ENCODE measurements around the gene TREX2. TPM values are rescaled to one million over a fixed set of nuclear protein-coding genes. Genes with fewer than 3 reads are reported as not detected.

TREX2 gene
- total RNA-seq, 2 donors from 2014 or later = 0.94 TPM; not detected in 1

DNA sequence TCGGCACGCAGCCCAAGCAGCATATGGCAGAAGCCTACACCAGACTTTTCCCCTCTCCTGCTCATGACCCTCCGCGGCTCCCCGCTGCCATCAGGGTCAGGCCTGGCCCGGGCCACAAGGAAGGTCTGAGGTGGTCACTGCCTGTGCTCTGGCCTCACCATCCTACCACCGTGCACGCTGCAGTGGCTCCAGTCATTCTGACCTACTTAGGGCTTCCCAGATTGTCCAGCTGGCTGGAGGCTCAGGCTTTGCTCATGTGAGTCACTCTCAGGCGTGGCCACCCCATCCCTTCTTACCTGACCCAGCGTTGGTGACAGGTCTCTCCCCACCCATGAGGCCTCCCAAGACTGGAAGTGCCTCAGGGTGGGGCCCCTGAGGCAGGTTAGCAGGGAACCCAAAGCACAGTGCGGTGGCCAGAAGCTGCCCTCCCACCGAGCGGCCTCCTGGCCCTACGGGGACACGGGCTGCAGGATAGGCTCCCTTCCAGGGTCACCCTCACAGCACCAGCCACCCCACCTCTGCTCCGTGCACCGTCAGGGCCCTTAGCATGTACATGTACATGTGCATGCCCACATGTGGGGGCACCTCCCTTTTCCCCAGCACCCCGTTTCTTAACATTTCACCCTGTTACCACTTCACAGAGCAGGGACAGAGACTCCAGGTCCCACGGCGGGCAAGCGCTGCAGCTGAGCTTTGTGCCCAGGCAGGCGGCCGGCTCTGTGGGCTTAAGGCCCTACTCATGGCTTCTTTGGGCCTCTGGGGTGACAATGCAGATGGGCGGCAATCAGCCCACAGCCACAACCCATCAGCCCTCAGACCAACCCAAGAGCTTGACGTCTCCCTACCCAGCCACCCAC lies 2.2 kb downstream of the TREX2 start:
- Histone ChIP-seq H3K4me1 (no peaks in the 10 kb centered on the region), H3K9me3 (no peaks in the 10 kb centered on the region), H3K36me3 (no peaks in the 10 kb centered on the region), H3K4me3 (no peak overlapping the region), H3K27ac (no peak overlapping the region), H3K27me3 (no peaks in the 10 kb centered on the region)
- TF ChIP-seq, protein P1, sequence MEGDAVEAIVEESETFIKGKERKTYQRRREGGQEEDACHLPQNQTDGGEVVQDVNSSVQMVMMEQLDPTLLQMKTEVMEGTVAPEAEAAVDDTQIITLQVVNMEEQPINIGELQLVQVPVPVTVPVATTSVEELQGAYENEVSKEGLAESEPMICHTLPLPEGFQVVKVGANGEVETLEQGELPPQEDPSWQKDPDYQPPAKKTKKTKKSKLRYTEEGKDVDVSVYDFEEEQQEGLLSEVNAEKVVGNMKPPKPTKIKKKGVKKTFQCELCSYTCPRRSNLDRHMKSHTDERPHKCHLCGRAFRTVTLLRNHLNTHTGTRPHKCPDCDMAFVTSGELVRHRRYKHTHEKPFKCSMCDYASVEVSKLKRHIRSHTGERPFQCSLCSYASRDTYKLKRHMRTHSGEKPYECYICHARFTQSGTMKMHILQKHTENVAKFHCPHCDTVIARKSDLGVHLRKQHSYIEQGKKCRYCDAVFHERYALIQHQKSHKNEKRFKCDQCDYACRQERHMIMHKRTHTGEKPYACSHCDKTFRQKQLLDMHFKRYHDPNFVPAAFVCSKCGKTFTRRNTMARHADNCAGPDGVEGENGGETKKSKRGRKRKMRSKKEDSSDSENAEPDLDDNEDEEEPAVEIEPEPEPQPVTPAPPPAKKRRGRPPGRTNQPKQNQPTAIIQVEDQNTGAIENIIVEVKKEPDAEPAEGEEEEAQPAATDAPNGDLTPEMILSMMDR (IDR thresholded peaks at IDR 0.05) = no peak
- DNase-seq (ENCODE audit: low spot score) = no peak

DNA sequence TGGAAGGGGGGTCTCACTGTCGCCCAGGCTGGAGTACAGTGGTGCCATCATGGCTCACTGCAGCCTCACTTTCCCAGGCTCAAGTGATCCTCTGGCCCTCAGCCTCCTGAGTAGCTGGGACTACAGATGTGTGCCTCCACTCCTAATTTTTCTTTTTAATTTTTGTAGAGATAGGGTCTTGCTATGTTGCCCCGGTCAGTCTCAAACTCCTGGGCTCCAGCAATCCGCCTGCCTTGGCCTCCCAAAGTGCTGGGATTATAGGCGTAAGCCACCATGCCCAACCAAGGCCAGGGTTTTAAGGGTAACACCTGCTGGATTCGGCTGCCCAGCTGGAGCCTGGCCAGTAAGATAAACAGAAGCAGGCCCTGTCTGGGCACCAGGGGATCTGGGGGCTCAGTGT lies 3.4 kb downstream of the TREX2 start:
- no peaks in the 10 kb centered on the region for H3K36me3 ChIP-seq
- no peak overlapping the region for H3K4me3 ChIP-seq
- no peaks in the 10 kb centered on the region for H3K27me3 ChIP-seq
- TF ChIP-seq, protein P1 (IDR thresholded peaks at IDR 0.05) = no peak
- H3K9me3 ChIP-seq = no peaks in the 10 kb centered on the region
- H3K4me1 ChIP-seq = no peaks in the 10 kb centered on the region
- H3K27ac ChIP-seq = no peak overlapping the region
- DNase-seq (ENCODE audit: low spot score) = no peak

DNA sequence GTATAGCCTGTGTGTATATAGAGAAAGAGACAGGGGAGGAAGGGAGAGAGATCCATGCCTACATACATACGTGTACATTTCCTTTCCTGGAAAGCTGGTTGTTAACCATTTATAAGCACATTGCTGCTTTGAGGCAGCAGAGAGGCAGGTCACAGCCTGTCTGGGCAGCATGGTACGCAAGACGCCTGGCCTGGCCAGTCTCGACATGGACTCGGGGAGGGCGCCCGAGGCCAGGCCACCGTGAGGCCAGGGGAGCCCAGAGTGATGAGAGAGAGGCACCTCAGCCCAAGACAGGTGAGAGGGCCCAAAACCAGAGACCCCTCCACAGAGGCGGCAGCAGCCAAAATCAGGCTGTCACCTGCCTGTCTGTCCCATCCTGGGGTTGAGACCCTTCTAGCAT lies 3.9 kb downstream of the TREX2 start:
- H3K27me3 ChIP-seq = no peaks in the 10 kb centered on the region
- no peak overlapping the region for H3K27ac ChIP-seq
- no peak overlapping the region for H3K4me3 ChIP-seq
- H3K4me1 ChIP-seq = no peaks in the 10 kb centered on the region
- no peaks in the 10 kb centered on the region for H3K36me3 ChIP-seq
- no peak for DNase-seq (ENCODE audit: low spot score)
- no peaks in the 10 kb centered on the region for H3K9me3 ChIP-seq
- TF ChIP-seq, protein P1 (IDR thresholded peaks at IDR 0.05) = no peak

DNA sequence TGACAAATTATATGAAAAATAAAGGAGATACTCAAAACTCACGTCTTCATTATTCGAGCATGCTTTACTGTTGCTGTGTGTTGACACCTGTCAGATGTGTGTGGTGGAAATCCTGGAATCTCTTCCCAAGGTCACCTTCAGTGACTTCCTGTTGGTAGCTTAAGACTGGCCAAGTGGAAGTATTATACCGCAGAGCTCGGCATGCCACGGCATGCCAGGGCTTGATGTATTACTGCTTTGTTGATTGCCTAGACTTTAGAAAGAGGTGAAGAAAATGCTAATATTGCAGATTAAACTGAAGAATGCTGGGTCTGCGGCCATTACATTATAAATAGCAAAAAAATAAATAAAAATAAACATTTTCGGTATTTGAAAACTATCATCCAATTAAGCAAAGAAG lies 4.6 kb downstream of the TREX2 start:
- TF ChIP-seq, protein P1 (IDR thresholded peaks at IDR 0.05) = no peak
- Histone ChIP-seq H3K36me3 (no peaks in the 10 kb centered on the region), H3K4me3 (no peak overlapping the region), H3K27ac (no peak overlapping the region), H3K27me3 (no peaks in the 10 kb centered on the region), H3K9me3 (no peaks in the 10 kb centered on the region), H3K4me1 (no peaks in the 10 kb centered on the region)
- no peak for DNase-seq (ENCODE audit: low spot score)

DNA sequence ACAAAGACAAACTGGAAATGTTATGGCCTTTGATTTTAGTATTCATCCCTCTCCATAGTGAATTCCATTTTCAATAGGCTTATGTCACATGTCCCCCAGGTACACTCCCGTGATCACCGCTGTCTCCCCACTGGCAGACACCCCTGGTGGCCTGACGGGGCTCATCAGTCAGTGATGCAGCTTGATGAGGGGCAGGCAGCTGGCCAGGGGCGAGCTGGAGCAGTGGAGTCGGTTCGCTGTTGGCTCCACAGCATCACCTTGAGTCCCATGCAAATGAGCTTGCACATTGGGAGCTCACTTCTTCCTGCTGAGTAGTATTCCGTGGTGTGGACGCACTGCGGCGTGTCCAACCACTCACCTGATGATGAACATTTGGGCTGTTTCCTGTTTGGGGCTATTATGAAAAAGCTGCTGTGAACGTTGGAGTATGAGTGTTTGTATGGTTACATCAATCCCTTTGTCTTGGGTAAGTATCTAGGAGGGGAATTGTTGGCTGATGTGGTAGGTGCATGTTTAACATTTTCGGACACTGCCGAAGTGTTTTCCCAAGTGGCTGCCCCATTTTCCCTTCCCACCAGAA lies 5.2 kb downstream of the TREX2 start:
- no peak overlapping the region for H3K4me3 ChIP-seq
- DNase-seq (ENCODE audit: low spot score) = no peak
- H3K36me3 ChIP-seq = no peaks in the 10 kb centered on the region
- no peak overlapping the region for H3K27ac ChIP-seq
- no peaks in the 10 kb centered on the region for H3K27me3 ChIP-seq
- TF ChIP-seq, protein P1 (IDR thresholded peaks at IDR 0.05) = no peak
- H3K9me3 ChIP-seq = no peaks in the 10 kb centered on the region
- H3K4me1 ChIP-seq = no peaks in the 10 kb centered on the region
